Activated T-helper 1 cell treated with anti-CD3 and anti-CD28 coated beads, Interleukin-2, amount 50 U/mL, for 16 hours (primary cell): ENCODE measurements around the gene OGA.
A peak's percentile ranks its signal among the peaks of the same experiment; 100 is the strongest.

Source experiments
- DNase-seq, 2 donors: peaks; one replicate each; pipeline ENCODE4 v3.0.0-alpha.2; 2020; ENCODE audit warnings: low read depth in 1 of 2, low spot score in 1 of 2

OGA gene

GRCh38 chr10:101837748-101838147 lies 19.5 kb upstream of the OGA start:
- DNase-seq, result no peak

- DNase-seq, result no peak
Observed at GRCh38 chr10:101835362-101835761, 17.1 kb upstream of the OGA start.

DNA sequence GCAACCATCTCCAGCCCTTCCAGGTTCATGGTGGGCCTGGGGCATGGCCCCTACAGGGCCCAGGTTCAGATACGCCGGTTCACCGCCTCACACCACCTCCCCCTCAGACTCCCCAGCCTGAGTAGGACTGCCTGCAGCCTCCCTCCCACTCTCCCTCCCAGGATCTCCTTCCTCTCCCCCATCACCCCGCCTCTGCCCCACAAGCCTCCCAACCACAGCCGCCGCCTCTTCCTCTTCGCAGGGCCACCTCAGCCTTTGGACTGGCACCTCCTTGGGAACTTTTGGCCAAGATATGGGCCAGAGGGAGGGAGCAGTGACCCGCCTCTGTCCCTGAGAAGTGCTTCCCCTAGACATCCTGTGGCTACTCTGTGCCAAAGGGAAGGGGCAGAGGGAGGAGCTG lies 16.1 kb upstream of the OGA start:
- DNase-seq, result no peak

GRCh38 chr10:101833466-101833865 lies 15.2 kb upstream of the OGA start:
- no peak for DNase-seq

- no peak for DNase-seq
Observed at GRCh38 chr10:101832325-101832771, 14.1 kb upstream of the OGA start.

DNA sequence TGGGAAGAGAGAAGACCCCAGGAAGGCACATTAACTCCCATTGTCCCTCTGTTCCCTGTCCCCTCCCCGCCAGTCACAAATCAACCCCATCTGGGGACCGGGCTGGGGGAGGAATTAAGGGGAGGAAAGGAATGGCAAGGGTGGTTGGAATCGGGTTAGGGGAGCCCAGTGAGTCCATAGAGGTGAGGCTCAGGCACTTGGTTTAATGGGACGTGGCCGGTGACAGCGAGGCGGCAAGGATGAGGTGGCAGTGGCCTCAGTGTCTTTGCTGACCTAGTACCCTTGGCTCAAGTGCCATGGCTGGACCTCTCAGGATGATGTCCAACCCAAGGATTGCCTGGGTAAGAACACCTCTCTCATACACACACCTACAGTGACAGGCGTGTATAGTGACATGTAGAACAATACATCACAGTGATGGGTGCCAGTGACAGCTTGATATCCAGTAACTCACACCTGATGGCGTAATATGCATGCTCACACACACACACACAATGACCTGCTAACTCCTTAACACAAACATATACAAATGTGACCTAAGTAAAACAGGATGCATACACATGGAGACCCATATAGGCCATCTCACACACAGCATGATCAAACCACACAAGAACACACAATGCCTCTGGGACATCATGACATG lies 13.0 kb upstream of the OGA start:
- no peak for DNase-seq

GRCh38 chr10:101830322-101831168 lies 12.3 kb upstream of the OGA start:
- peak; percentile 82 to 92 for DNase-seq

DNA sequence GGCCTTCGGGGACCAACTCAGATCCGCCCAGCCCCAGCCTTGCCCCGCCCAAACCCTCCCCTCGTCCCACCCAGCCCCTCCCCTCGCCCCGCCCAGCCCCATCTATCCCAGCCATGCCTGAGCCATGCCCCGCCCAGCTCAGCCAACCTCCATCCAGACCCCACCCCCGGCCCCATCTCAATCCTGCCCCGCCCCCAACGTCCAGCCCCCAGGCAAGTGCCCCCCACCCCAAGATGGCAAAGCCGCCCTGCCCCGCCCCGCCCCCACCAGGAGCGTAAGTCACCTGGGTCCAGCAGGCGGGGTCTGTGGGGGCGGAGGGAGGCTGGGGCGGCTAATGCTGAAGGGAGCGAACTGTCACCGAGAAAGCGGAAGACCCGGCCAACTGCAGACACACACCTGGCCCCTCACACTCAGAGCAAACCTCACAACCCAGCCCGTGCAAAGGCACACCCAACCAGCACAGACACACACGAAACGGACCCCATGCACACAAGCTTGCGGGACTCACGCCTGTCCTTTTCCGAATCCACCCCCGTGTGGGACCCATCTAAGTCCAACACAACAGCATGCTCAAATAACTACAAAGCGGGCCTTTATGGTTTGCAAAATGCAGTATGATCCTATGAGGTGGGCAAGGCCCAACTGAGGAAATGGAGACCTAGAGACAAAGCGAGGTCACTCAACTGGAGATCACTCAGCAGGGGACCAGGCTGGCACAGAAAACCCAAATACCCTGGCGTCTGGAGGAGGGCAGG lies 11.5 kb upstream of the OGA start:
- DNase-seq, result peak; percentile 25 to 49

GRCh38 chr10:101828766-101829551 lies 10.7 kb upstream of the OGA start:
- DNase-seq, result no peak

DNA sequence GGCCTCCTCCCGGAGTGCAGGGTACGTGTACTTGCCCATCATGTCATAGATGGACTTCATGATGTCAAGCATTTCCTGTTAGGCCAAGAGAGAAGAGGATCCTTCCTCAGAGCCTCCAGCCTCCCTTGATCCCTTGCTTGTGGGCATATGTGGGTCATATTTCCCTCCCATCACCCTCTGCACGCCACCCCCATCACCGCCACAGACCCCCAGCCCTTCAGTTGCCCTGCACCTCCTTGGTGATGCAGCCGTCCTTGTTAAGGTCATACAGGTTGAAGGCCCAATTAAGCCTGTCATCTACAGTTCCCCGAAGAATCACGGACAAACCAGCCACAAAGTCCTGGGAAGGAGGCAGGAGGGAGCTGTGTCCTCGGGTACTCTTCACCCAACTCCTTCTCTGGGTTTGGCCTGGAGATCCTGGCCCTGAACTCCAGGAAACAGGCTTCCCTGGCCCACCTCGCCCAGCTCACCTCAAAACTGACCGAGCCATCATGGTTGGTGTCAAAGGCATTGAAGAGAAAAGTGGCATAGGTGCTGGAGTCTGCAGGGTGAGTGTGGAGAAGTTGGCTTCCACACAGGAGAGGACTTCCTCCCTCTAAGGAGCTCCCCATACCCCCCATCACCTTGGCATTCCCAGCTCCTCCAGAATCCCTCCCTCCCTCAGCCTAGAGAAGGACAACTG lies 9.8 kb upstream of the OGA start:
- DNase-seq, result no peak

GRCh38 chr10:101826852-101827434 lies 8.7 kb upstream of the OGA start:
- no peak for DNase-seq

DNA sequence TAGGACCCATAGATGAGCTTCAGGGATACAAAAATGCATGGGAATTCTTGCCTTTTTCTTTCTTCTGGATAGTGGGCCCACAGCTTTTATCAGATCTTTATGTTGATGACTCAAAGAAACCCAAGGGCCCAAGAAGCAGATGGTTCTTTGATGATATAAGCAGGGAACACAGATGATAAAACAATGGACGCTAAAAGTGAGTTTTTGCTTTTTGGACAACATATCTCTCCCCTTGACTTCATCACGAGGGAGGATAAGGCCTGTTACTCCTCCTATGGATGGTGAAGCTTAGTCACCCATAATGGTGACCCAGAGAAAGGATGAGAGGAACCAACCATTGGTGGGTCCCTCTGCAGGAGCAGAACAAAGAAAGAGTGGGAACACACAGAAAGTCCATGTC lies 6.5 kb upstream of the OGA start:
- no peak for DNase-seq

DNA sequence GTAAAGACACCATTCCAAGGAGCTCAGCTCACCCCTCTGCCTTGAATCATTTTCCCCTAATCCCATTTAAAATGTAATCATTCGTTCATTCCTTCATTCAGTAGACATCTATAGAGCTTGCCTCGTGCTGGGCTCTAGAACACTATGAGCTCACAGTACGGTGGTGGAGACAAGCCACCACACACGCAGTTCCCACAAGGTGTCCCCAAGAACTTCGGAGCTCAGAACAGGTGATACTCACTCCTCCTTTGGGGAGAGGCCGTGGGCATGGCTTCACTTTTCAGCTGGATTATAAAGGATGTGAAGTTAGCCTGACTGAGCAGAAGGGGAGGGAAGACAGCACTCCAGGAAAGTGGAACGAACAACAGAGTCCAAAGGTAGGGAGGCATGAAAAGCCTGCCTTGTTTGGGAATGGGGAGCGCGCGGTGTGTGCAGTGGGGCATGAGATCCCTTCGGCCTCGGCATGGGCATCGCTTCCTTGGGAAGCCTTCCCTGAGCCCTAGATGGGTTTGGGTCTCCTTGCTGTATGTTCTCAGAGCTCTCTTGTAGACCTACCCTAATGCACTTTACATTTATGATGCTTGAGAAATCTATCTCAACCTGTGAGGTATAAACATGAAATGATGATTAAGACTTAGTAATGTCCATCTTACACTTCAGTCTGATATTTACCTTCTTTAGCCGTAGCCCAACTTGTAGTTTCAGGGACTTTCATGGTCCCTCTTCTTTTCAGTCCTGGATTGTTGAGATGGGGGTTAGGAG lies 809 bp upstream of the OGA start:
- no peak for DNase-seq

- no peak for DNase-seq
Observed at GRCh38 chr10:101817337-101818118, 716 bp downstream of the OGA start.

- DNase-seq, result no peak
Observed at GRCh38 chr10:101816913-101817336, 1.3 kb downstream of the OGA start.

- no peak for DNase-seq
Observed at GRCh38 chr10:101816376-101816775, 1.9 kb downstream of the OGA start.

- no peak for DNase-seq
Observed at GRCh38 chr10:101814466-101815071, 3.7 kb downstream of the OGA start.

DNA sequence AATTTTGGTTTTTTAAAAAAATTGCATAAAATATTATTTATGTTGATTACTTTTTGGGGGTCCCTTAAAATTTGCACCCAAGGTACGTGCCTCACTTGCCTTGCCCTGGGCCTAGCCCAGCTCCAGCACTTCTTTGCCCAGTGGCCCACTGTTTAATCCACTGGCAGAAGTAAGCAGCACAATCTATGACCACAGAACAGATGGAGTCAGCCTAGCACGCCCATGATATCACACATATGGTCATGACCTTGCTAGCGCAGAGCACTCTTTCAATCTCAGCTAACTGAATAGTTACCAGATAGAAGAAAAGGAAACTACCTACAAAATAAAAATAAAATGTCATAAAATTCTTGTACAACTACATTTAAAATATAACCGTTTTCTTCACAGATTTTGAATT lies 5.6 kb downstream of the OGA start:
- DNase-seq, result no peak
